NOMO-1 treated with DMSO at 0.1 percent for 48 hours (cell line): ENCODE data around the gene KSR2.

Experiments used
- DNase-seq: peaks from one replicate; lab custom pipeline; 2025; ENCODE audit not compliant: unreplicated experiment; lab: John Stamatoyannopoulos, UW

KSR2 gene

GRCh38 chr12:117968151-117968789, 520 bp downstream of the KSR2 start:
- DNase-seq: no peak

- no peak for DNase-seq
These were observed 1.3 kb downstream of the KSR2 start for GRCh38 chr12:117967512-117967911.

- no peak for DNase-seq
These were observed 1.7 kb downstream of the KSR2 start for GRCh38 chr12:117967043-117967442.

GRCh38 chr12:117966511-117966910, 2.3 kb downstream of the KSR2 start:
- DNase-seq: no peak

GRCh38 chr12:117963836-117964235, 5.0 kb downstream of the KSR2 start:
- no peak for DNase-seq

GRCh38 chr12:117936722-117937484, 31.9 kb downstream of the KSR2 start:
- no peak for DNase-seq

- no peak for DNase-seq
These were observed 35.2 kb downstream of the KSR2 start for GRCh38 chr12:117933545-117933944.

- no peak for DNase-seq
These were observed 42.3 kb downstream of the KSR2 start for GRCh38 chr12:117926391-117926899.

- DNase-seq: no peak
These were observed 46.6 kb downstream of the KSR2 start for GRCh38 chr12:117921929-117922777.

GRCh38 chr12:117919479-117919878, 49.3 kb downstream of the KSR2 start:
- DNase-seq: no peak

- no peak for DNase-seq
These were observed 54.1 kb downstream of the KSR2 start for GRCh38 chr12:117914686-117915085.

- DNase-seq: no peak
These were observed 56.0 kb downstream of the KSR2 start for GRCh38 chr12:117912756-117913155.

- no peak for DNase-seq
These were observed 60.4 kb downstream of the KSR2 start for GRCh38 chr12:117908411-117908810.

GRCh38 chr12:117907108-117907689, 61.6 kb downstream of the KSR2 start:
- DNase-seq: no peak

GRCh38 chr12:117904051-117904450, 64.7 kb downstream of the KSR2 start:
- DNase-seq: no peak

- no peak for DNase-seq
These were observed 65.5 kb downstream of the KSR2 start for GRCh38 chr12:117903110-117903840.

GRCh38 chr12:117901631-117902030, 67.2 kb downstream of the KSR2 start:
- no peak for DNase-seq

- DNase-seq: no peak
These were observed 68.2 kb downstream of the KSR2 start for GRCh38 chr12:117900561-117900960.

GRCh38 chr12:117897372-117898161, 71.2 kb downstream of the KSR2 start:
- DNase-seq: no peak

- no peak for DNase-seq
These were observed 72.8 kb downstream of the KSR2 start for GRCh38 chr12:117896009-117896408.
